K562 (cell line): ENCODE measurements around the gene NCOA4. TPM values are rescaled to one million over a fixed set of nuclear protein-coding genes. Genes with fewer than 3 reads are reported as not detected.

Experiments used
- ESRRA ChIP-seq: fragments of 450-650 bp; IDR thresholded peaks from 2 replicates; pipeline ENCODE4 v1.6.1; 2014; ENCODE audit warnings: low read depth, mild to moderate bottlenecking, moderate library complexity, borderline replicate concordance
- FOXA1 ChIP-seq: fragments of 450-650 bp; IDR thresholded peaks from 2 replicates; pipeline ENCODE4 v1.6.1; 2016; ENCODE audit warnings: mild to moderate bottlenecking, borderline replicate concordance
- FOXP1 ChIP-seq: sonication (generic); formaldehyde crosslinking; IDR thresholded peaks from 2 replicates; pipeline ENCODE4 v1.8.0; 2022; ENCODE audit warnings: mild to moderate bottlenecking, missing genetic modification reagents
- FUS ChIP-seq: fragments of 200-400 bp; formaldehyde crosslinking; optimal IDR thresholded peaks from 2 replicates; pipeline ENCODE3; 2017; ENCODE audit warnings: low read depth, low read length
- NFXL1 ChIP-seq: fragments of 450-650 bp; formaldehyde crosslinking; IDR thresholded peaks from 2 replicates; pipeline ENCODE4 v1.4.0; 2021; ENCODE audit warnings: mild to moderate bottlenecking
- PCBP1 ChIP-seq: fragments of 200-400 bp; formaldehyde crosslinking; IDR thresholded peaks from 2 replicates; pipeline ENCODE4 v1.6.1; 2018; ENCODE audit warnings: mild to moderate bottlenecking, low read depth, low read length; ENCODE audit not compliant: poor library complexity, severe bottlenecking
- PHB ChIP-seq: fragments of 250-450 bp; sonication (Bioruptor Pico); IDR thresholded peaks from 2 replicates; pipeline ENCODE4 v1.5.0; 2021
- POU5F1 ChIP-seq: fragments of 150-350 bp; IDR thresholded peaks from 2 replicates; pipeline ENCODE4 v1.6.1; 2014; ENCODE audit warnings: borderline replicate concordance, low read length, low read depth, mild to moderate bottlenecking; ENCODE audit not compliant: partially characterized antibody
- RBFOX2 ChIP-seq: fragments of 200-400 bp; formaldehyde crosslinking; IDR thresholded peaks from 2 replicates; pipeline ENCODE4 v1.6.1; 2017; ENCODE audit warnings: low read depth, mild to moderate bottlenecking, low read length, moderate library complexity
- RBM22 ChIP-seq: fragments of 200-400 bp; formaldehyde crosslinking; IDR thresholded peaks from 2 replicates; pipeline ENCODE4 v1.6.1; 2018; ENCODE audit warnings: low read length, low read depth; ENCODE audit not compliant: poor library complexity, severe bottlenecking
- SIN3B ChIP-seq: fragments of 450-650 bp; IDR thresholded peaks from 2 replicates; pipeline ENCODE4 v1.6.1; 2017; ENCODE audit warnings: low read depth, mild to moderate bottlenecking, moderate library complexity
- SMARCA4 ChIP-seq: fragments of 450-650 bp; IDR thresholded peaks from 2 replicates; pipeline ENCODE4 v1.6.1; 2016
- ZNF121 ChIP-seq: sonication (generic); formaldehyde crosslinking; conservative IDR thresholded peaks from 2 replicates; pipeline ENCODE4 v1.8.0; 2022; ENCODE audit warnings: missing genetic modification reagents
- ZNF282 ChIP-seq: sonication (generic); formaldehyde crosslinking; IDR thresholded peaks from 2 replicates; pipeline ENCODE4 v1.8.1; 2023; ENCODE audit warnings: missing genetic modification reagents
- ZNF436 ChIP-seq: fragments of 250-450, 450-650 bp; sonication (Bioruptor Pico); formaldehyde crosslinking; IDR thresholded peaks from 2 replicates; pipeline ENCODE4 v1.7.0; 2020; ENCODE audit warnings: mild to moderate bottlenecking
- polyA plus RNA-seq, 8 experiments: library from polyadenylated mRNA; depleted of rRNA in 4 of 8; stranded (reverse) in 5 of 8; unstranded in 3 of 8; fragments of >200 nt; fragmentation: Nextera tagmentation in 2 of 8; fragmentation: Illumina TruSeq in 1 of 8; extraction: Ambion mirVana in 2 of 8; extraction: Trizol in 1 of 8; gene quantifications; 2 replicates each; pipeline versions ENCODE4 v1.2.1 to v1.2.3, GENCODE V29; 2011 to 2014; ENCODE audit warnings: inconsistent platforms in 1 of 8, missing spikeins in 1 of 8
- total RNA-seq, 7 experiments: library from RNA; depleted of rRNA in 6 of 7; stranded (reverse); fragments of >200 nt in 6 of 7; fragmentation: Illumina TruSeq in 2 of 7; extraction: Trizol in 2 of 7; gene quantifications; 2 replicates each; pipeline versions ENCODE4 v1.2.1 to v1.2.3, GENCODE V29; 2011 to 2021; ENCODE audit warnings: low replicate concordance in 1 of 7
- TF ChIP-seq, protein P1 (sequence below): fragments of 450-650 bp; IDR thresholded peaks from 2 replicates; pipeline ENCODE4 v1.6.1; 2016; ENCODE audit warnings: antibody characterized with exemption
- TF ChIP-seq, protein P2 (sequence below): sonication (generic); formaldehyde crosslinking; IDR thresholded peaks from 2 replicates; pipeline ENCODE4 v1.8.1; 2023; ENCODE audit warnings: mild to moderate bottlenecking, missing genetic modification reagents, moderate library complexity
- TF ChIP-seq, protein P3 (sequence below): fragments of 250-450 bp; sonication (Bioruptor Pico); IDR thresholded peaks from 2 replicates; pipeline ENCODE4 v1.9.0; 2021; ENCODE audit warnings: mild to moderate bottlenecking
- TF ChIP-seq, protein P4 (sequence below): sonication (generic); formaldehyde crosslinking; IDR thresholded peaks from 2 replicates; pipeline ENCODE4 v1.8.0; 2022; ENCODE audit warnings: mild to moderate bottlenecking, low read depth, missing genetic modification reagents
- TF ChIP-seq, protein P5 (sequence below): IDR thresholded peaks from 2 replicates; pipeline ENCODE4 v1.6.1; 2014; ENCODE audit warnings: antibody characterized with exemption
- TF ChIP-seq, protein P6 (sequence below): fragments of 450-650 bp; IDR thresholded peaks from 2 replicates; pipeline ENCODE4 v1.6.1; 2016; ENCODE audit warnings: borderline replicate concordance

NCOA4 gene
- total and polyA plus RNA-seq, 9 of the 15 experiments (the other 6 are each of a cell fraction or from before 2014, with no cell fraction given), result 89.8 to 283 (median 181) TPM

DNA sequence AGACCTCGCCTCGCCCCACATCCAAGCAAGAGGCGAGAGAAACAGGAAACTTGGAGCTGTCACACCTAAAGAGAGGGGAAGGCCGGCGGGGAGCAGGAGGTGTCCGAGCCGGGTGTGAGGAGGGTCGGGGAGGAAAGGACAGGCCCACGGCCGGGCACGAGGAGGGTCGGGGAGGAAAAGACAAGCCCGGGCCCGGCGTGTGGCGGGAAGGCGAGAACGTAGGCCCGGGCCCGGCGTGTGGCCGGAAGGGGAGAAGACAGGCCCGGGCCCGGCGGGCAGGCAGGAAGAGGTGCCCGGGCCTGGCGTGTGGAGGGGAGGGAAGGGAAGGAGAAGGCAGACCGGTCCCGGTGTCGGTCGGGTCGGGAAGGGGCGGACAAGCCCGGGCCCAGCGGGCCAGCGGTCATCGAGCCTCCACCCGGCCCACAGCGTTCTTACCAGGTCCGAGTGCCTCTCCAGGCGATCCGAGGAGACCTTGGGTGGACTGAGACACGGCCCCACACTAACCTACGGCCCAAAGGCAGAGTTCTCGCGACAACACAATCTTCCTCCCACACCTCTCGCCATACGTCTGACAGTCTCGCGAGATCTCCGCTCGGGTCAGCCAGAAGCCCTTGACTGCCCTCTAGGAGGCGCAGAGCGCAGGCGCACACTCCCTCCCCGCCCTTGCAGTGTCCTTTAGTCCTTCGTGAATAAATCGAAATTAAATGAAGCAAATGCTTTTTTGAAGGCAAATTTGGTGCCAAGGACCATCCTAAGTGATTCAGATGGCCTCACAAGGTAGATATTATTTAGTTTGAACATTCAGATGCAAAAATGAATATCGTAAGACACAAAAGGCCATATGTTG, at the start of gene NCOA4 (continued):
- TF ChIP-seq, protein P1, sequence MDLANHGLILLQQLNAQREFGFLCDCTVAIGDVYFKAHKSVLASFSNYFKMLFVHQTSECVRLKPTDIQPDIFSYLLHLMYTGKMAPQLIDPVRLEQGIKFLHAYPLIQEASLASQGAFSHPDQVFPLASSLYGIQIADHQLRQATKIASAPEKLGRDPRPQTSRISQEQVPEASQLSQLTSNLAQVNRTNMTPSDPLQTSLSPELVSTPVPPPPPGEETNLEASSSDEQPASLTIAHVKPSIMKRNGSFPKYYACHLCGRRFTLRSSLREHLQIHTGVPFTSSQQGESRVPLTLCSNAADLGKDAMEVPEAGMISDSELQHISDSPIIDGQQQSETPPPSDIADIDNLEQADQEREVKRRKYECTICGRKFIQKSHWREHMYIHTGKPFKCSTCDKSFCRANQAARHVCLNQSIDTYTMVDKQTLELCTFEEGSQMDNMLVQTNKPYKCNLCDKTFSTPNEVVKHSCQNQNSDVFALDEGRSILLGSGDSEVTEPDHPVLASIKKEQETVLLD, result peak; percentile 58; the same call in 1 of the 2 replicates
- TF ChIP-seq PCBP1 (peak; percentile 72), POU5F1 (no peak), RBFOX2 (peak; percentile 98), SIN3B (peak; percentile 16; the same call in 1 of the 2 replicates), FOXA1 (no peak), ZNF282 (CRISPR knock-in tag) (no peak), PHB (CRISPR knock-in tag) (no peak), ESRRA (peak; percentile 99), FOXP1 (CRISPR knock-in tag) (no peak), ZNF121 (CRISPR knock-in tag) (no peak), RBM22 (peak; percentile 66), NFXL1 (CRISPR knock-in tag) (no peak), ZNF436 (no peak), FUS (no peak), SMARCA4 (0 out of 2 replicates have a peak, but pooled peaks have one; percentile 20)
- TF ChIP-seq, protein P2, sequence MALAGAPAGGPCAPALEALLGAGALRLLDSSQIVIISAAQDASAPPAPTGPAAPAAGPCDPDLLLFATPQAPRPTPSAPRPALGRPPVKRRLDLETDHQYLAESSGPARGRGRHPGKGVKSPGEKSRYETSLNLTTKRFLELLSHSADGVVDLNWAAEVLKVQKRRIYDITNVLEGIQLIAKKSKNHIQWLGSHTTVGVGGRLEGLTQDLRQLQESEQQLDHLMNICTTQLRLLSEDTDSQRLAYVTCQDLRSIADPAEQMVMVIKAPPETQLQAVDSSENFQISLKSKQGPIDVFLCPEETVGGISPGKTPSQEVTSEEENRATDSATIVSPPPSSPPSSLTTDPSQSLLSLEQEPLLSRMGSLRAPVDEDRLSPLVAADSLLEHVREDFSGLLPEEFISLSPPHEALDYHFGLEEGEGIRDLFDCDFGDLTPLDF (CRISPR knock-in tag), result no peak
- TF ChIP-seq, protein P3, sequence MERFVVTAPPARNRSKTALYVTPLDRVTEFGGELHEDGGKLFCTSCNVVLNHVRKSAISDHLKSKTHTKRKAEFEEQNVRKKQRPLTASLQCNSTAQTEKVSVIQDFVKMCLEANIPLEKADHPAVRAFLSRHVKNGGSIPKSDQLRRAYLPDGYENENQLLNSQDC (CRISPR knock-in tag), result no peak
- TF ChIP-seq, protein P4, sequence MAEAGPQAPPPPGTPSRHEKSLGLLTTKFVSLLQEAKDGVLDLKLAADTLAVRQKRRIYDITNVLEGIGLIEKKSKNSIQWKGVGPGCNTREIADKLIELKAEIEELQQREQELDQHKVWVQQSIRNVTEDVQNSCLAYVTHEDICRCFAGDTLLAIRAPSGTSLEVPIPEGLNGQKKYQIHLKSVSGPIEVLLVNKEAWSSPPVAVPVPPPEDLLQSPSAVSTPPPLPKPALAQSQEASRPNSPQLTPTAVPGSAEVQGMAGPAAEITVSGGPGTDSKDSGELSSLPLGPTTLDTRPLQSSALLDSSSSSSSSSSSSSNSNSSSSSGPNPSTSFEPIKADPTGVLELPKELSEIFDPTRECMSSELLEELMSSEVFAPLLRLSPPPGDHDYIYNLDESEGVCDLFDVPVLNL, result 0 out of 2 replicates have a peak, but pooled peaks have one; percentile 21
- TF ChIP-seq, protein P5, sequence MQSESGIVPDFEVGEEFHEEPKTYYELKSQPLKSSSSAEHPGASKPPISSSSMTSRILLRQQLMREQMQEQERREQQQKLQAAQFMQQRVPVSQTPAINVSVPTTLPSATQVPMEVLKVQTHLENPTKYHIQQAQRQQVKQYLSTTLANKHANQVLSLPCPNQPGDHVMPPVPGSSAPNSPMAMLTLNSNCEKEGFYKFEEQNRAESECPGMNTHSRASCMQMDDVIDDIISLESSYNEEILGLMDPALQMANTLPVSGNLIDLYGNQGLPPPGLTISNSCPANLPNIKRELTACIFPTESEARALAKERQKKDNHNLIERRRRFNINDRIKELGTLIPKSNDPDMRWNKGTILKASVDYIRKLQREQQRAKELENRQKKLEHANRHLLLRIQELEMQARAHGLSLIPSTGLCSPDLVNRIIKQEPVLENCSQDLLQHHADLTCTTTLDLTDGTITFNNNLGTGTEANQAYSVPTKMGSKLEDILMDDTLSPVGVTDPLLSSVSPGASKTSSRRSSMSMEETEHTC, result no peak
- TF ChIP-seq, protein P6, sequence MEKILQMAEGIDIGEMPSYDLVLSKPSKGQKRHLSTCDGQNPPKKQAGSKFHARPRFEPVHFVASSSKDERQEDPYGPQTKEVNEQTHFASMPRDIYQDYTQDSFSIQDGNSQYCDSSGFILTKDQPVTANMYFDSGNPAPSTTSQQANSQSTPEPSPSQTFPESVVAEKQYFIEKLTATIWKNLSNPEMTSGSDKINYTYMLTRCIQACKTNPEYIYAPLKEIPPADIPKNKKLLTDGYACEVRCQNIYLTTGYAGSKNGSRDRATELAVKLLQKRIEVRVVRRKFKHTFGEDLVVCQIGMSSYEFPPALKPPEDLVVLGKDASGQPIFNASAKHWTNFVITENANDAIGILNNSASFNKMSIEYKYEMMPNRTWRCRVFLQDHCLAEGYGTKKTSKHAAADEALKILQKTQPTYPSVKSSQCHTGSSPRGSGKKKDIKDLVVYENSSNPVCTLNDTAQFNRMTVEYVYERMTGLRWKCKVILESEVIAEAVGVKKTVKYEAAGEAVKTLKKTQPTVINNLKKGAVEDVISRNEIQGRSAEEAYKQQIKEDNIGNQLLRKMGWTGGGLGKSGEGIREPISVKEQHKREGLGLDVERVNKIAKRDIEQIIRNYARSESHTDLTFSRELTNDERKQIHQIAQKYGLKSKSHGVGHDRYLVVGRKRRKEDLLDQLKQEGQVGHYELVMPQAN, result peak; percentile 93
